22Rv1 (cell line): ENCODE results near the gene GPBP1L1.
"Not testable (repeated sequence)": the region's sequence is repeated elsewhere in the genome, so short reads cannot be mapped to it uniquely, and the experiment has no call there.

Experiments
- CTCF ChIP-seq: fragments of 450-650 bp; IDR thresholded peaks from 2 replicates; pipeline ENCODE4 v1.5.1; 2017; ENCODE audit warnings: mild to moderate bottlenecking
- ZFX ChIP-seq: fragments of 450-650 bp; IDR thresholded peaks from 2 replicates; pipeline ENCODE4 v1.6.1; 2017; ENCODE audit warnings: antibody characterized with exemption, borderline replicate concordance

GRCh38 chr1:45717386-45717785 lies 31.1 kb upstream of the GPBP1L1 start:
- TF ChIP-seq CTCF, ZFX: not testable (repeated sequence)
